ENCODE measurements around the gene ANKRD13B. TPM values are rescaled to one million over a fixed set of nuclear protein-coding genes. Genes with fewer than 3 reads are reported as not detected.

ANKRD13B gene
- total and polyA plus RNA-seq, 3 donors from 2014 or later: 32.8 to 59.8 (median 48.8) TPM

GRCh38 chr17:29640413-29640812 is 47.5 kb downstream of the ANKRD13B start:
- TF ChIP-seq POLR2A (IDR thresholded peaks at IDR 0.05): no peak
- TF ChIP-seq, protein P1, sequence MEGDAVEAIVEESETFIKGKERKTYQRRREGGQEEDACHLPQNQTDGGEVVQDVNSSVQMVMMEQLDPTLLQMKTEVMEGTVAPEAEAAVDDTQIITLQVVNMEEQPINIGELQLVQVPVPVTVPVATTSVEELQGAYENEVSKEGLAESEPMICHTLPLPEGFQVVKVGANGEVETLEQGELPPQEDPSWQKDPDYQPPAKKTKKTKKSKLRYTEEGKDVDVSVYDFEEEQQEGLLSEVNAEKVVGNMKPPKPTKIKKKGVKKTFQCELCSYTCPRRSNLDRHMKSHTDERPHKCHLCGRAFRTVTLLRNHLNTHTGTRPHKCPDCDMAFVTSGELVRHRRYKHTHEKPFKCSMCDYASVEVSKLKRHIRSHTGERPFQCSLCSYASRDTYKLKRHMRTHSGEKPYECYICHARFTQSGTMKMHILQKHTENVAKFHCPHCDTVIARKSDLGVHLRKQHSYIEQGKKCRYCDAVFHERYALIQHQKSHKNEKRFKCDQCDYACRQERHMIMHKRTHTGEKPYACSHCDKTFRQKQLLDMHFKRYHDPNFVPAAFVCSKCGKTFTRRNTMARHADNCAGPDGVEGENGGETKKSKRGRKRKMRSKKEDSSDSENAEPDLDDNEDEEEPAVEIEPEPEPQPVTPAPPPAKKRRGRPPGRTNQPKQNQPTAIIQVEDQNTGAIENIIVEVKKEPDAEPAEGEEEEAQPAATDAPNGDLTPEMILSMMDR (IDR thresholded peaks at IDR 0.05): no peak
- no peak for DNase-seq

DNA sequence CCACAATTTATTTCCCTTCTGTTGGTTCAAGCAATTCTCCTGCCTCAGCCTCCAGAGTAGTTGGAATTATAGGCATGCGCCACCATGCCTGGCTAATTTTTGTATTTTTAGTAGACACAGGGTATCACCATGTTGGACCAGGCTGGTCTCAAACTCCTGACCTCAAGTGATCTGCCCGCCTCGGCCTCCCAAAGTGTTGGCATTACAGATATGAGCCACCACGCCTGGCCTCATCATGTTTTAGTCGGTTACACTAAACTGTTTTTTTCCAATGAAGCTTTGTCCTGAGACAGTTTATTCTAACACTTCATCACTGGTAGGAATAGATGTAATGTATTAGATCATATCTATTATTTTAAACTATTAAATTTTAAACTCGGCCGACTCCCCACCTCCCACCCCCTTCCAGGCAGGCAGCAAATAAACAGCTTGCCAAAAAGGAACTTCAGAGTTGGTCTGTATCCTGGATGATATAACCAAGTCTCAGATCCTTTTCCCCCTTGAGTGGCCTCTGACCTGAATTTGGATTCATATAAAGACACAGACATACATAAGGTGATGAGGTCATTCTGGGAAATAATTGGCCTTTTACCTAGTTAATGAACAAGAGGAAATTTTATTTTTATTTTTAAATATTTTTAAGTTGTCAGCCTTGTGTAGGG is 48.2 kb downstream of the ANKRD13B start:
- H3K27me3 ChIP-seq: no peaks in the 10 kb centered on the region
- TF ChIP-seq POLR2A (IDR thresholded peaks at IDR 0.05): no peak
- TF ChIP-seq, protein P1 (IDR thresholded peaks at IDR 0.05): no peak
- H3K9me3 ChIP-seq: no peaks in the 10 kb centered on the region
- no peak overlapping the region for H3K27ac ChIP-seq
- H3K4me3 ChIP-seq: no peak overlapping the region
- no peak for DNase-seq
- intact Hi-C loops (cut with DNase I; ENCODE audit: low total_unique reads): no loop called here
- WGBS, 2 donors: 84 to 90% methylated on average over 7 of the region's 7 CpGs
- peaks cover 21% of the 10 kb centered on the region for H3K4me1 ChIP-seq
- H3K36me3 ChIP-seq (ENCODE audit: low read depth, missing control alignments): no peaks in the 10 kb centered on the region

More at GRCh38 chr17:29640413-29640812, 47.5 kb downstream of the ANKRD13B start:
- H3K4me1 ChIP-seq: peaks cover 14% of the 10 kb centered on the region
- 67 to 71% methylated on average over 2 of the region's 2 CpGs for WGBS, 2 donors
- no peak overlapping the region for H3K27ac ChIP-seq
- no peaks in the 10 kb centered on the region for H3K9me3 ChIP-seq
- H3K27me3 ChIP-seq: no peaks in the 10 kb centered on the region
- H3K36me3 ChIP-seq (ENCODE audit: low read depth, missing control alignments): no peaks in the 10 kb centered on the region
- no peak overlapping the region for H3K4me3 ChIP-seq
- intact Hi-C loops (cut with DNase I; ENCODE audit: low total_unique reads): no loop called here

DNA sequence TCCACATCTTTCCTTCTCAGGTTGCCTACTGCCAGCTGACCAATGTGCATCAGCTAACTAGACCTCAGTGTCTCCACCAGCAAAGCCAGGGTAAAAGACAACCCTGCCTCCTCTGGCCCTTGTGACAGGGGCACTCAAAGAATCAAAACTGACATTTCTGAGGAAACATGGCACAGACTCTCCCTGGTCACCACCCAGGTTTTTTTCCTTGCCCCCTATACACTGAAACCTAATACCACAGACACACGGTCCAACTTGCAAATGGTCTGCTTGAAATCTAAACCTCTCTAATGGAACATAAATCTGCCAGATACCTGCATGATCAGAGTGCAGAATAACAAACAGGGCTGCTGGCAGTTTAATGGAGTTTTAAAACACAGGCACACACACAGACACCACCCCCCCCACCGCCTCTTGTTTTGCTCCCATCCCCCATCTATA is 49.3 kb downstream of the ANKRD13B start:
- H3K36me3 ChIP-seq (ENCODE audit: low read depth, missing control alignments): no peaks in the 10 kb centered on the region
- no peak for DNase-seq
- no peaks in the 10 kb centered on the region for H3K27me3 ChIP-seq
- H3K4me1 ChIP-seq: peaks cover 21% of the 10 kb centered on the region
- no peak overlapping the region for H3K4me3 ChIP-seq
- no peaks in the 10 kb centered on the region for H3K9me3 ChIP-seq
- H3K27ac ChIP-seq: no peak overlapping the region
- TF ChIP-seq POLR2A (IDR thresholded peaks at IDR 0.05): no peak
- TF ChIP-seq, protein P1 (IDR thresholded peaks at IDR 0.05): no peak
- 83 to 85% methylated on average over 2 of the region's 2 CpGs for WGBS, 2 donors
- intact Hi-C loops (cut with DNase I; ENCODE audit: low total_unique reads): no loop called here

GRCh38 chr17:29643817-29644160 is 50.9 kb downstream of the ANKRD13B start:
- 85 to 88% methylated on average over 1 of the region's 1 CpG for WGBS, 2 donors
- no peak overlapping the region for H3K4me3 ChIP-seq
- no peak for TF ChIP-seq POLR2A (IDR thresholded peaks at IDR 0.05)
- TF ChIP-seq, protein P1 (IDR thresholded peaks at IDR 0.05): no peak
- H3K27ac ChIP-seq: peak overlapping the region in 1 of 2 donors; percentile 84
- H3K4me1 ChIP-seq: peaks cover 21% of the 10 kb centered on the region
- H3K9me3 ChIP-seq: no peaks in the 10 kb centered on the region
- intact Hi-C loops (cut with DNase I; ENCODE audit: low total_unique reads): no loop called here
- no peaks in the 10 kb centered on the region for H3K27me3 ChIP-seq
- DNase-seq: no peak
- H3K36me3 ChIP-seq (ENCODE audit: low read depth, missing control alignments): no peaks in the 10 kb centered on the region

DNA sequence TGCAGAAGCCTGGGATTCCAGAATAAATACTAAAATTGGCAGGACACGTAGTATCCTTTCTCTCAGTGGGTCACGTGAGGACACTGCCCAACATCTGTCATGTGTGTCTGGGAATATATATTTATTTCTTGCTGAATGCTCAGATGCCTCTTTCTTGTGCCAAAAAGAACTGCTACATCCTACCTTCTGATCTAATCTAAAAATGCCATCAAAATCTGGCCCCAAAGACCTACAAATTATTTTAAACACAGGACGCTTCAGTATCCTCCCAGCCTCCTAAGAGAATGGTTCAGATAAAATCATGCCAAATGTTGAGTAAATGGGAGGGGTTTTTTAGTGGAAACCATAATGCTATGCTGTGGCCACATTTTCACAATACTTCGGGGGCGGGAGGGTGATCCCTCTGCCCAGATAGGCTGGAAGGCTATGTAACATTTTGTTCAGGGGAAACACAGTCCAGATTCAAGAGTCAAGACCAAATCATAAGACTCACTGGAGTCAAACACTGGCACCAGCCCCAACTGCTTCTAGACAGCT is 52.7 kb downstream of the ANKRD13B start:
- WGBS, 2 donors: 20 to 35% methylated on average over 5 of the region's 5 CpGs
- peak overlapping the region; percentile 31 to 84 for H3K27ac ChIP-seq
- no peak overlapping the region for H3K4me3 ChIP-seq
- no peak for TF ChIP-seq POLR2A (IDR thresholded peaks at IDR 0.05)
- TF ChIP-seq, protein P1 (IDR thresholded peaks at IDR 0.05): no peak
- intact Hi-C loops (cut with DNase I; ENCODE audit: low total_unique reads): no loop called here
- no peaks in the 10 kb centered on the region for H3K9me3 ChIP-seq
- H3K36me3 ChIP-seq (ENCODE audit: low read depth, missing control alignments): no peaks in the 10 kb centered on the region
- peaks cover 14% of the 10 kb centered on the region for H3K4me1 ChIP-seq
- DNase-seq: peak; percentile 86
- H3K27me3 ChIP-seq: no peaks in the 10 kb centered on the region
